Stomach smooth muscle (tissue), 2 donors: ENCODE results near the gene KCNK4.
"Not testable (repeated sequence)": the region's sequence is repeated elsewhere in the genome, so short reads cannot be mapped to it uniquely, and the experiment has no call there.

Experiments used
- H3K27ac ChIP-seq: one replicate; pipeline ENCODE4 v1.7.0; 2013; ENCODE audit warnings: mild to moderate bottlenecking, low read length, inconsistent platforms
- H3K27me3 ChIP-seq, 2 donors: one replicate each; pipeline ENCODE4 v1.7.0; 2013; ENCODE audit warnings: low read length in 2 of 2; ENCODE audit not compliant: insufficient read depth in 2 of 2, control insufficient read depth in 1 of 2
- H3K36me3 ChIP-seq, 2 donors: one replicate each; pipeline ENCODE4 v1.7.0; 2013; ENCODE audit warnings: low read length in 2 of 2; ENCODE audit not compliant: control insufficient read depth in 2 of 2, insufficient read depth in 2 of 2
- H3K4me1 ChIP-seq: one replicate; pipeline ENCODE4 v1.7.0; 2013; ENCODE audit warnings: low read length; ENCODE audit not compliant: control insufficient read depth, insufficient read depth
- H3K4me3 ChIP-seq, 2 donors: one replicate each; pipeline ENCODE4 v1.7.0; 2013; ENCODE audit warnings: low read length in 2 of 2
- H3K9ac ChIP-seq, 2 donors: one replicate each; pipeline ENCODE4 v1.7.0; 2013; ENCODE audit warnings: low read length in 2 of 2, mild to moderate bottlenecking in 1 of 2
- H3K9me3 ChIP-seq, 2 donors: one replicate each; pipeline ENCODE4 v1.7.0; 2013; ENCODE audit warnings: low read length in 2 of 2; ENCODE audit not compliant: control insufficient read depth in 2 of 2
- donor health status: healthy.
- donor health status: Pancreatic carcinoma.

Gene KCNK4

DNA sequence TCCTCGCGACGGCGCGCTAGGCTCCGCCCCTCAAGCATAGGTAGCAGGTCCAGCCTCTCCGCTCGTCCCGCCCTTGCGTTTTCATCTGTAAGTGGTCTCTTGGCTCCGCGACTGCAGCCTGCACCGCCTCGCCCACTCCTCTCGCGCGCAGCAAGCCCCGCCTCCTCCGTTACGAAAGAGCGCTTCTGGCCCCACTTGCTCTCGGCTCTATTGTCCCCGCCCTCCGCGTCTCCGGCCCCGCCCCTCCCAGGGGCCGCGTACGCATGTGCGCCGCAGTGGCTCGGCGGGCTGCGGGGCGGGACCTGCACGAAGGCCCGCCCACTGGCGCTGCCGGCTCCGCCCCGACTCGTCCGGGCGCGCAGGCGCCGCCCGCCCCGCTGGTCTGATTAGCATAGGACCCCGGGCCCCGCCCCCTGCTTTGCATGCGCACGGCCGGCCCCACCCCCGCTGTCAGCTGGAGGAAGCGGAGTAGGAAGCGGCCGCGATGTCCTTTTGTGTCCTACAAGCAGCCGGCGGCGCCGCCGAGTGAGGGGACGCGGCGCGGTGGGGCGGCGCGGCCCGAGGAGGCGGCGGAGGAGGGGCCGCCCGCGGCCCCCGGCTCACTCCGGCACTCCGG, 14.1 kb downstream of the KCNK4 start, which contains the start of gene ESRRA:
TSS of gene ESRRA (plus strand) at position 450 of the 616 bp plus-strand sequence. CDS start 1,656 bp downstream, outside the sequence.
- Histone ChIP-seq H3K27me3 (peaks cover 13 to 14% of the 10 kb centered on the region in 2 donors), H3K27ac (peak within 1 kb of the TSS; percentile 98), H3K9me3 (no peaks in the 10 kb centered on the region), H3K9ac (peak within 1 kb of the TSS; percentile 89 to 94), H3K36me3 (no peaks in the 10 kb centered on the region), H3K4me3 (peak within 1 kb of the TSS; percentile 76 to 86), H3K4me1 (peaks cover 42% of the 10 kb centered on the region)

- peaks cover 6% of the 10 kb centered on the region in 2 donors for H3K27me3 ChIP-seq
- H3K9me3 ChIP-seq, result no peaks in the 10 kb centered on the region
- H3K36me3 ChIP-seq, result no peaks in the 10 kb centered on the region
- H3K9ac ChIP-seq, result peak overlapping the region; percentile 55 to 77
- H3K27ac ChIP-seq, result peak overlapping the region; percentile 64
- peaks cover 35% of the 10 kb centered on the region for H3K4me1 ChIP-seq
- peak overlapping the region; percentile 70 to 79 for H3K4me3 ChIP-seq
These were observed 14.8 kb downstream of the KCNK4 start for GRCh38 chr11:64305691-64306562.

- Histone ChIP-seq H3K4me3 (peak overlapping the region; percentile 70 to 79), H3K27ac (peak overlapping the region; percentile 64), H3K27me3 (peaks cover 5% of the 10 kb centered on the region in 2 donors), H3K36me3 (no peaks in the 10 kb centered on the region), H3K9ac (peak overlapping the region; percentile 55 to 77), H3K4me1 (peaks cover 31% of the 10 kb centered on the region), H3K9me3 (no peaks in the 10 kb centered on the region)
These were observed 15.4 kb downstream of the KCNK4 start for GRCh38 chr11:64306563-64306875.

- peak overlapping the region; percentile 64 for H3K27ac ChIP-seq
- peak overlapping the region; percentile 55 to 77 for H3K9ac ChIP-seq
- H3K4me3 ChIP-seq, result peak overlapping the region; percentile 70 to 79
These were observed 15.9 kb downstream of the KCNK4 start for GRCh38 chr11:64306876-64307622.

DNA sequence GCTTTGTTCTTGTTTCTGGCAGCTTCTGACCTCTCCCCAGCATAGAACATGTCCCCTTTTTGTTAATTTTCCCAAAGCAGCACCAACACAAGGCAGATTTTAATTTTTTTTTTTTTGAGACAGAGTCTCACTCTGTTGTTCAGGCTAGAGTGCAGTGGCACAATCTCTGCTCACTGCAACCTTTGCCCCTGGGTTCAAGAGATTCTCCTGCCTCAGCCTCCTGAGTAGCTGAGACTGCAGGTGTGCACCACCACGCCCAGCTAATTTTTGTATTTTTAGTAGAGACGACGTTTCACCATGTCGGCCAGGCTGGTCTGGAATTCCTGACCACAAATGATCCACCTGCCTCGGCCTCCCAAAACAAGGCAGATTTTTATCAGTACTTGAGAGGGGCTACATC, 16.7 kb downstream of the KCNK4 start:
- H3K36me3 ChIP-seq, H3K9ac ChIP-seq, H3K27me3 ChIP-seq, H3K4me3 ChIP-seq, H3K9me3 ChIP-seq, H3K27ac ChIP-seq: not testable (repeated sequence)
- peaks cover 31% of the 10 kb centered on the region for H3K4me1 ChIP-seq

More at GRCh38 chr11:64306876-64307622, 15.9 kb downstream of the KCNK4 start:
- no peaks in the 10 kb centered on the region for H3K27me3 ChIP-seq
- no peaks in the 10 kb centered on the region for H3K9me3 ChIP-seq
- H3K36me3 ChIP-seq, result no peaks in the 10 kb centered on the region
- H3K4me1 ChIP-seq, result peaks cover 31% of the 10 kb centered on the region

DNA sequence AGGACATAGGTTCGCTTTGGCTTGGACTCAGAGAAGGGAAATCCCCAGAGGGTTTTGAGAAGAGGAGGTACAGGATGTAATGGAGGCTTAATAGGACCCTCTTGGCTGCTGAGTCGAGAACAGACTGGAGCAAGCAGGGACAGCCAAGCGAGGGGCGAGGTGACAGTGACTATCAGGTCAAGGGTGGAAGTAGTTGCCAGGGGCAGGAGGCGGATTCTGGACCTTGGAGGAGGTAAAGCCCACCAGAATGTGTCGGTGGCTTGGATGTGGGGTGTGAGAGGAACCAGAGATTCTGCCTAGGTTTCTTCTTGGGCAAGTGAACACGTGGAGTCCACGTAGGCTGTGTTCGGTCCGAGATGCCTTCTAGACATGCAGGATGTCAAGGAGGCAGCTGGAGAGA, 21.8 kb downstream of the KCNK4 start:
- H3K27ac ChIP-seq, result peak overlapping the region; percentile 18
- H3K4me3 ChIP-seq, result no peak overlapping the region
- H3K27me3 ChIP-seq, result no peaks in the 10 kb centered on the region
- H3K4me1 ChIP-seq, result peaks cover 18% of the 10 kb centered on the region
- H3K36me3 ChIP-seq, result peaks cover 10 to 12% of the 10 kb centered on the region in 2 donors
- H3K9ac ChIP-seq, result peak overlapping the region in 1 of 2 donors; percentile 42
- no peaks in the 10 kb centered on the region for H3K9me3 ChIP-seq

- H3K9ac ChIP-seq, result peak overlapping the region in 1 of 2 donors; percentile 42
- peak overlapping the region in 1 of 2 donors; percentile 15 for H3K4me3 ChIP-seq
- H3K36me3 ChIP-seq, result peaks cover 10 to 12% of the 10 kb centered on the region in 2 donors
- no peaks in the 10 kb centered on the region for H3K27me3 ChIP-seq
- no peaks in the 10 kb centered on the region for H3K9me3 ChIP-seq
- H3K4me1 ChIP-seq, result peaks cover 18% of the 10 kb centered on the region
- H3K27ac ChIP-seq, result peak overlapping the region; percentile 18
These were observed 22.5 kb downstream of the KCNK4 start for GRCh38 chr11:64313491-64314145.

DNA sequence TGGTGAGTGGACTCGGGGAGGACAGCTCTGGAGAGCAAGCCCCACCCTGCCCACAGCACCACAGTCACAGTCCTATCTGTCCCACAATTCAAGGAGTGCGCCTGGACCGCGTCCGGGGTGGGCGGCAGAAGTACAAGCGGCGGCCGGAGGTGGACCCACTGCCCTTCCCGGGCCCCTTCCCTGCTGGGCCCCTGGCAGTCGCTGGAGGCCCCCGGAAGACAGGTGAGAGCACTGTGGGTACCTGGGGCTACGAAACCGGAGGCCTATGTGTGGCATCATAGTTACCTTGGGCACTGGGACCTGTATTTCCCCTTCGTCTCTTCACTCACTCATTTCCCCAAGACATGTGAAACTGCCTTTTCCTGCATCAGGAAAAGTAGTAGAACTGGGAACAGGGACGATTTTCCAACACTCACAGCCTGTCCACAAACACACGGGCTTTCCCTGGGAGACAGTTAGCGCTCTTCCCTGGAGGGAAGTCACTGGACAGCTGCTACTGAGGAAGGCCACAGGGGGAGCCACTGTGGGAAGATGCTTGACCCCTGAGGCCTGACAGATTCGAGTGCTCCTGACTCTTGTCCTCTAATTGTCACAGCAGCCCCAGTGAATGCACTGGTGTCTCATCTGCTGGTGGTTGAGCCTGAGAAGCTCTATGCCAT, 23.2 kb downstream of the KCNK4 start:
- Histone ChIP-seq H3K4me1 (peaks cover 23% of the 10 kb centered on the region), H3K27ac (peak overlapping the region; percentile 11)

DNA sequence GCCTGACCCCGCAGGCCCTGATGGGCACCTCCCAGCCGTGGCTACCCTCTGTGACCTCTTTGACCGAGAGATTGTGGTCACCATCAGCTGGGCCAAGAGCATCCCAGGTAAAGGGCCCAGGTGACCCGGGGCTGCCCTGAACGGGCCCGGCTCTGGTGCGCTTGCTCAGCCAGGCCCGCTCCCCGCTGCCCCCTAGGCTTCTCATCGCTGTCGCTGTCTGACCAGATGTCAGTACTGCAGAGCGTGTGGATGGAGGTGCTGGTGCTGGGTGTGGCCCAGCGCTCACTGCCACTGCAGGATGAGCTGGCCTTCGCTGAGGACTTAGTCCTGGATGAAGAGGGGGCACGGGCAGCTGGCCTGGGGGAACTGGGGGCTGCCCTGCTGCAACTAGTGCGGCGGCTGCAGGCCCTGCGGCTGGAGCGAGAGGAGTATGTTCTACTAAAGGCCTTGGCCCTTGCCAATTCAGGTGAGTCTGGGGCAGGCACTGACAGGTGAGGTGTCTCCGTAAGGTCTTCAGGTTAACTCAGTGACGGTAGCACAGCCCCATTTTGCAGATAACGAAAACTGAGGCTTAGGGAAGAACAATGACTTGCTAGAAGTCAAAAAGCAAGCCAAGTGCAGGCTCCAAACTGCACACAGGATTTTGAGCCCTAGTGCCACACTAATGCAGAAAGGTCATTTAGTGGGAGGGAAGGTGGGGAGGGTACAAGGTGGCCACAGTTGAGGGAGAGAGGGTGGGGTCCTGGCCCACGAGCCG, 23.9 kb downstream of the KCNK4 start:
- Histone ChIP-seq H3K27me3 (no peaks in the 10 kb centered on the region), H3K4me1 (peaks cover 24% of the 10 kb centered on the region), H3K9me3 (no peaks in the 10 kb centered on the region), H3K36me3 (peaks cover 10 to 12% of the 10 kb centered on the region in 2 donors), H3K4me3 (no peak overlapping the region), H3K27ac (no peak overlapping the region), H3K9ac (no peak overlapping the region)

More for the DNA sequence above, 23.2 kb downstream of the KCNK4 start:
- Histone ChIP-seq H3K36me3 (peaks cover 10 to 12% of the 10 kb centered on the region in 2 donors), H3K9me3 (no peaks in the 10 kb centered on the region), H3K27me3 (no peaks in the 10 kb centered on the region), H3K9ac (no peak overlapping the region), H3K4me3 (no peak overlapping the region)
